ENCODE data around the gene SIDT2.

The SIDT2 gene

DNA sequence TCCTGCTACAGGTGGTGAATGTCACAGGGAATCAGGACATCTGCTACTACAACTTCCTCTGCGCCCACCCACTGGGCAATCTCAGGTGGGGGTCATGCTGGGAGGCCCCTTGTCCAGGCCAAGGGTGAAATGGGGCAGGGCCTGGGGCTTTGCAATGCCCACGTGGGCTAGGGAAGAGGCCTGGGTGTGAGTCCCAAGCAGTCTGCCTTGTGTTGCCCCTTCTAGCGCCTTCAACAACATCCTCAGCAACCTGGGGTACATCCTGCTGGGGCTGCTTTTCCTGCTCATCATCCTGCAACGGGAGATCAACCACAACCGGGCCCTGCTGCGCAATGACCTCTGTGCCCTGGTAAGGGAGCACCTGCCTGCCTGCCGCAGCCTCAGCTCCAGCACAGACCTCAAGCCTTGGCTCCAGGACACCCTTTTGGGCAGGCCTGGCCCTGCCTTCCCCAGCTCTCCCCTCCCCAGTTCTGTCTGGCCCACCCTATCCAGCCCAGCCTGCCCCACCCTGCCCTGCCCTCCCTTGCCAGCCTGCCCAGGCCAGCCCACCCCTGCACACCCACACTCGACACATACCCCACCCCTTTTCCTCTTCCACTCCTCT lies 11.5 kb downstream of the SIDT2 start:
- DNase-seq = no peak

DNA sequence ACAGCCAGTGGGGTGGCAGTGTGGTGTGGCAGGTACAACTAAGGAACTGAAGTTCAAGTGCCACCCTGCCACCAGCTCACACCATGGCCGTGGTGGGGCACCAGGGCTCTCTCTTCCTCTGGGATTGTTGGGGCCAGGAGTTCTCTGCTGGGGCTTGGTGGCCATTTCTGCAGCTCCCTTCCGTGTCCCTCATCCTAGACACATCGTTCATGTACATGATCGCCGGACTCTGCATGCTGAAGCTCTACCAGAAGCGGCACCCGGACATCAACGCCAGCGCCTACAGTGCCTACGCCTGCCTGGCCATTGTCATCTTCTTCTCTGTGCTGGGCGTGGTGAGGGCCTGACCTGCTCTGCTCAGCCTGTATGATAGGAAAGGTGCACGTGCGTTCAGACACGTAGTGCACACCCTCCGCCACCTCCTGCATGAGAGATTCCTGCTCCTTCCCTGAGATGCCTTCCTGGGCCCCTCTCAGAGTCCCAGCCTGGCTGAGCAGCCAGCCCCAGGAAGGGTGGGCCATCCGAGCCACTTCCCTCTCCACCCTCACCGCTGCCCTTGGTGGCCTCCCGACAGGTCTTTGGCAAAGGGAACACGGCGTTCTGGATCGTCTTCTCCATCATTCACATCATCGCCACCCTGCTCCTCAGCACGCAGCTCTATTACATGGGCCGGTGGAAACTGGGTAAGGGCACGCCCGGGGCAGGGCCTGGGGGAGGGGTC lies 13.3 kb downstream of the SIDT2 start:
- DNase-seq = no peak

DNA sequence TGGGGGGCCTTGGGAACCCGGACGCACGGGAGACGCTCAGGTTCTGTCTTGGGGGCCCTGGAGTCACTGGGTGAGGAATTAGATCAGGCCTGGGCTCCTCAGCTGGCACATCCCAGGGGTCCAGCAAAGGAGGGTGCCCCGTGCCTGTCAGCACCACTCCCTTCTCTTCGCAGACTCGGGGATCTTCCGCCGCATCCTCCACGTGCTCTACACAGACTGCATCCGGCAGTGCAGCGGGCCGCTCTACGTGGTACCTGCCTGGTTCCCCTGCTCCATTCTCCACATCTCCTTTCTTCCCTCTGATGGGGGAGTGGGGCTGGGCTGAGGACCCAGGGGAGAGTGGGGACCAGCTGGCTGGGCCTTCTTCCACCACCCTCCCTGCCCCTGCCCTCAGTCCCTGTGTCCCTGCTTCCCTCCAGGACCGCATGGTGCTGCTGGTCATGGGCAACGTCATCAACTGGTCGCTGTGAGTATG lies 13.9 kb downstream of the SIDT2 start:
- no peak for DNase-seq

DNA sequence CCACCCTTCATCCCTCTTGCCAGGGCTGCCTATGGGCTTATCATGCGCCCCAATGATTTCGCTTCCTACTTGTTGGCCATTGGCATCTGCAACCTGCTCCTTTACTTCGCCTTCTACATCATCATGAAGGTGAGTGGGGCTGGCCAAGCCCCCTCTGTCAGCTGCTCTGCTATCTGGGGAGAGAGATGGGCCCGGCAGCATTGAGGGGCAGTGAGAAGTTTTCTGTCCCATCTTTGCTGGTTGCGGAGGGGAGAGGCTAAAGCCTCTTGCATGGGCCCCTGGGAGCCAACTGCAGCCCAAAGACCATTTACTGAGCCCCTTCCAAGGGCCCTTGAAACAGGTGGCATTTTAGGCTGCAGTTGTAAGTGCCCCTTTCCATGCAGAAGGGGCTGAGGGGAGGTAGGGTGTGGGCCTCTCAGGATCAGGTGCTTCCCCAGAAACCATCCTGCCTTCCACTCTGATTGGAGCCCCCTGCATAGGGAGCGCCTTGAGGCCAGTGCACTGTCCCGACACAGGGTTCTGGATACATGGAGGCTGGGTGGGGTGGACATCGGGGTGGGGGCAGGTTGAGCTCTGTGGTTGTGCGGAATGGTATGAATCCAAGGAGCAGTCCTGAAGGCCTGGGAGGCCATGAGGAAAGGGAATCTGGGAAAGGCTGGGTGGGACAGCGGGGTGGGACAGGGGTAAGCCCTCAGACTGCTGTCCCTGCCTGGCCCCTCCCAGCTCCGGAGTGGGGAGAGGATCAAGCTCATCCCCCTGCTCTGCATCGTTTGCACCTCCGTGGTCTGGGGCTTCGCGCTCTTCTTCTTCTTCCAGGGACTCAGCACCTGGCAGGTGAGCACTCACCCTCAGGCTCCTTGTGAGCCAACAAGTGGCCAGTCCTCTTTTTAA lies 14.8 kb downstream of the SIDT2 start:
- no peak for DNase-seq

DNA sequence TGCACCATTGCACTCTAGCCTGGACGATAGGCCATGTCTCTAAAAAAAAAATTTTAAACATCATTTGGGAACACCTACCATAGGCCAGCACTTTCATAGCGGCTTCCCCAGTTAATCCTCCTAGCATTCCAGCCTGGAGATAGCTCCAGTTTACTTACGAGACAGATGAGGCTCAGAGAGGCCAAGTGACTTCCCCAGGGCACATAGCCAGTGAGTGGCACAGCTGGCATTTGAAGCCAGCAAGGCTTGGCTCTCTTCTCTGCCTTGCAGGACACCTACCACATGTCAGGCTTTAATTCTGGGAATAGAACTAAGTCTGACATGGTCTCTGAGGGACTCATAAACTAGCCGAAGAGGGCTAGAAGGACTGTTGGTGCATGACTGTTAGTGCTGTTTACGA lies 15.7 kb downstream of the SIDT2 start:
- DNase-seq = no peak

DNA sequence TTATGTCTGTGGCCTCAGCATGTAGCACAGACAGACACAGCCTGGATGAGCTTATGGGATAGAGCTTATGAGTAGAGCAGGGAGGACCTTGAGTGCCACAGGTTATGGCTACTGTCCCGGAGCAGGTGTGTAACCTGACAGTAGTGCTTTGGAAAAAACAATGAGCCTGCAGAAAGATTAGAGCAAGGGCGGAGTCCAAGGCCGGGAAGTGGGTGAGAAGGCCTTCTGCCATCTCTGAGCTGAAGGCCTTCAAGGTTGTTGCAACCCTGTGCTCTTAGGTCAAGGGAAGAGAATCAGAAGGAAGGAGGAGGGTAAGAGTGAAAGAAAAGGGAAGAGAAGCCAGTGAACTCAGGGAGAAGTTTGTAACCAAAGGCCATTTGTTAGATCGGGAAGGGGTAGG lies 16.7 kb downstream of the SIDT2 start:
- DNase-seq = no peak

DNA sequence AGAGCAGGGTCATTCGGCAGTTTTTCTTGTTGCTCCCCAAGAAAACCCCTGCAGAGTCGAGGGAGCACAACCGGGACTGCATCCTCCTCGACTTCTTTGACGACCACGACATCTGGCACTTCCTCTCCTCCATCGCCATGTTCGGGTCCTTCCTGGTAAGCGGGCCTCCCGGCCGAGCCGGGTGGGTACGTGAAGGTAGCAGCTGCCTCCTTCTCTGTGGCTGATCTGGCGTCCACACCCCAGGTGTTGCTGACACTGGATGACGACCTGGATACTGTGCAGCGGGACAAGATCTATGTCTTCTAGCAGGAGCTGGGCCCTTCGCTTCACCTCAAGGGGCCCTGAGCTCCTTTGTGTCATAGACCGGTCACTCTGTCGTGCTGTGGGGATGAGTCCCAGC lies 17.2 kb downstream of the SIDT2 start:
- DNase-seq = no peak

DNA sequence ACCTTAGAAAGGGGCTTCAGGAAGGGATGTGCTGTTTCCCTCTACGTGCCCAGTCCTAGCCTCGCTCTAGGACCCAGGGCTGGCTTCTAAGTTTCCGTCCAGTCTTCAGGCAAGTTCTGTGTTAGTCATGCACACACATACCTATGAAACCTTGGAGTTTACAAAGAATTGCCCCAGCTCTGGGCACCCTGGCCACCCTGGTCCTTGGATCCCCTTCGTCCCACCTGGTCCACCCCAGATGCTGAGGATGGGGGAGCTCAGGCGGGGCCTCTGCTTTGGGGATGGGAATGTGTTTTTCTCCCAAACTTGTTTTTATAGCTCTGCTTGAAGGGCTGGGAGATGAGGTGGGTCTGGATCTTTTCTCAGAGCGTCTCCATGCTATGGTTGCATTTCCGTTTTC lies 18.5 kb downstream of the SIDT2 start:
- DNase-seq = no peak

DNA sequence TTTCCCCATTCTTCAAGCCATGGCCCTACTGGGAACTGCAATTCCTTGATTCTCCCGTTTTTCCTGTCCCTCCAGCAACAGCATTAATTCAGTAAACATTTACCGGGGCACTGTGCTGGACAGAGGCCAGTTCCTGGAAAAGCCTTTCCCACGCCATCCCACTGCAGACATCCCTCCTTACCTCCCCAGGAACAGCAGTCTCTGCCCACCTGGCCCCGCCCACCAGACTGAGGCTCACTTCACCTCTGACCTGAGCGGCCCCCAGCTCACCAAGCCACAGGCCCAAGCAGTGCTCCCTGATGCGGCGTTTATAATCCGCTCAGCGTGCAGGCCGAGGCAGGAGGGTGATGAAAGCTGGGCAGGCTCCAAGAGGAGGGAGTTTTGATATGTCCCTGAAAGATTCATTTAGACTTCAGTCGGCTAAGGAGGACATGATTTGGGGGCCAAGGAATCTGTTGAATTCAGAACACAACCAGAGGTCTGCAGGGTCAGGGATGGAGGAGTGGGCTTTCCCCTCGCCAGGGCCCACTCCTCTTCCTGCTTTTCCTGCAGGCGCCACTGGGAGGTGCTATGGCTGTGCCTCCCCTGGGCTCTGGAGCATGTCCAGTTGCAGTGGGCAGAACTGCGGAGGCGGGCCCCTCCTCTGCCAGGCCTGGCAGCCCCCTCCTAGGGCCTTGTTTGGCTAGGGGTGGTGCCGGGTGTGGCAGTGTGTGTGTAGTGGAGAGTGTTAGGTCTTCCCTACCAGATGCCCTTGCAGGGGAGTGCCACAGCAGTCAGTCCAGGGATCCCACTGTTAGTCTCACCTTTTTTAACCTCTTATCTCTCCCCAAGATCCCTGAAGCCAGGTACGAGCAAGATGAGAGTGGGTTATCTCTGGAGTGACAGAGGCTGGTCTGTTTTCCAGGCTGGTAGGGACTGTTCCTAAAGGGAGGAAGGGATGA lies 19.2 kb downstream of the SIDT2 start:
- DNase-seq = no peak

DNA sequence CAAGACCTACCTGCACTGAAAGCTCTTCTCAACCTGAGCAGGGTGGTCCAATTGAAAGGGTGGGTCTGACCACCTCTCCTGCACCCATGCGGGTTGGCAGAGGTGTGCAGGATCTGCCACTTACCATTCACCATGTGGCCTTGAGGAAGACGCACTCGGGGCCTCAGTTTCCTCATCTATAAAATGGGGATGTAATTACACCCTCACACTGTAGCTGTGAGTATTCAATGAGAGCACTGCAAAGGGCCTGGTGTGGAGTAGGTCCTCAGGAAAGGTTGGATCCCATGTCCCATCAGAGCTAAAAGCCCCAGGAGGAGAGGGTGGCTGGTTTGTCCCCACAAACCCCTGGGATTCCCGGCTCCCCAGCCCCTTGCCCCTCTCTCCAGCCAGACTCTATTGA lies 20.1 kb downstream of the SIDT2 start:
- no peak for DNase-seq

DNA sequence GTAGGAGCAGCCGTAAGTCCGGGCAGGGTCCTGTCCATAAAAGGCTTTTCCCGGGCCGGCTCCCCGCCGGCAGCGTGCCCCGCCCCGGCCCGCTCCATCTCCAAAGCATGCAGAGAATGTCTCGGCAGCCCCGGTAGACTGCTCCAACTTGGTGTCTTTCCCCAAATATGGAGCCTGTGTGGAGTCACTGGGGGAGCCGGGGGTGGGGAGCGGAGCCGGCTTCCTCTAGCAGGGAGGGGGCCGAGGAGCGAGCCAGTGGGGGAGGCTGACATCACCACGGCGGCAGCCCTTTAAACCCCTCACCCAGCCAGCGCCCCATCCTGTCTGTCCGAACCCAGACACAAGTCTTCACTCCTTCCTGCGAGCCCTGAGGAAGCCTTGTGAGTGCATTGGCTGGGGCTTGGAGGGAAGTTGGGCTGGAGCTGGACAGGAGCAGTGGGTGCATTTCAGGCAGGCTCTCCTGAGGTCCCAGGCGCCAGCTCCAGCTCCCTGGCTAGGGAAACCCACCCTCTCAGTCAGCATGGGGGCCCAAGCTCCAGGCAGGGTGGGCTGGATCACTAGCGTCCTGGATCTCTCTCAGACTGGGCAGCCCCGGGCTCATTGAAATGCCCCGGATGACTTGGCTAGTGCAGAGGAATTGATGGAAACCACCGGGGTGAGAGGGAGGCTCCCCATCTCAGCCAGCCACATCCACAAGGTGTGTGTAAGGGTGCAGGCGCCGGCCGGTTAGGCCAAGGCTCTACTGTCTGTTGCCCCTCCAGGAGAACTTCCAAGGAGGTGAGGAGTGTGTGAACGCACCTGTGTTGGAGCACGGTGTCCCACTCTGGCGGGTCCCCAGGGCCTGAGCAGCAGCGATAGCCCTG lies 20.7 kb downstream of the SIDT2 start, which contains the start of gene TAGLN:
Gene TAGLN (plus strand): TSS at position 318 of the 863 bp plus-strand sequence. CDS start 3,644 bp downstream, outside the sequence.
- DNase-seq = no peak

DNA sequence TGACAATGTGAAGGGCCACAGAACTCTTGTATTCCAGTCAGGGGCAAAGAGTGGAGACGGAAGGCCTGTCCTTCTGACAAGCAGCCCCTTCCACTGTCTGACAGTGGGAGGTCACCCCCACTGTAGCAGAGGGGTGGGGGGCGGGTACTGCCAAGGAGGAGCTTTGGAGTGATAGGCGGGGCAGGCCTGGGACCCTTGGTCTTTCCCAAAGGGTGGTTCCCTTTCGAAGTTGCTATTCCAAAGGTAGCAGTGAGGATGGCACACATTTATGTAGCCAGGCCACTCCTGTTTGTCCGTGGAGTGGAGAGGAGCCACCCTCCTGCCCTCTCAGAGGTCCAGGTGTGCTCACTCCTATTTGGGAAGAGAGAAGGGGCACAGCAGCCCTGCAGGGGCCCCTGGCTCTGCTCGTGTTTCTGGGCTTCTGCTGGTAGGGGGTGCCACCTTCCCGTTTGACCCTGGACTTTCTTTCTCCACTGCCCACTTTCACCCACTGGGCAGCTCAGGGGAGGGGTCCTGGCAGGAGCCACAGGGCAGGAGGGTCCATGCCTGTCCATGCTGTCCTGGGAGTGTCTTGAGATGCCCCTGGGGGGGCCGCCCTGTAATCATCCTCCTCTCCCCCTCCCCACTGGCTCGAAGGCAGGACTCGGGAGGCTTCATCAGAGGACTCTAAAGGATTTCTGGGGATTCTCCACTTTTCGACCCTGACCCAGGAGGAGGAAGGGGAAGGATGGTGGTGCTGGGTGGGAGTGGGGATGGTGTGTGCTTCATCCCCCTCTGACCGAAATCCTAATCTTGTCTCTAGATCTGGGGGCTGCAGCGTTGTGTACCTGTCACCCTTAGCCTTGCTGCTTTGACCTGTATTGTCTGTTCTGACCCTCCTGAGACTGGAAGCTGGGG lies 21.6 kb downstream of the SIDT2 start:
- DNase-seq = no peak

DNA sequence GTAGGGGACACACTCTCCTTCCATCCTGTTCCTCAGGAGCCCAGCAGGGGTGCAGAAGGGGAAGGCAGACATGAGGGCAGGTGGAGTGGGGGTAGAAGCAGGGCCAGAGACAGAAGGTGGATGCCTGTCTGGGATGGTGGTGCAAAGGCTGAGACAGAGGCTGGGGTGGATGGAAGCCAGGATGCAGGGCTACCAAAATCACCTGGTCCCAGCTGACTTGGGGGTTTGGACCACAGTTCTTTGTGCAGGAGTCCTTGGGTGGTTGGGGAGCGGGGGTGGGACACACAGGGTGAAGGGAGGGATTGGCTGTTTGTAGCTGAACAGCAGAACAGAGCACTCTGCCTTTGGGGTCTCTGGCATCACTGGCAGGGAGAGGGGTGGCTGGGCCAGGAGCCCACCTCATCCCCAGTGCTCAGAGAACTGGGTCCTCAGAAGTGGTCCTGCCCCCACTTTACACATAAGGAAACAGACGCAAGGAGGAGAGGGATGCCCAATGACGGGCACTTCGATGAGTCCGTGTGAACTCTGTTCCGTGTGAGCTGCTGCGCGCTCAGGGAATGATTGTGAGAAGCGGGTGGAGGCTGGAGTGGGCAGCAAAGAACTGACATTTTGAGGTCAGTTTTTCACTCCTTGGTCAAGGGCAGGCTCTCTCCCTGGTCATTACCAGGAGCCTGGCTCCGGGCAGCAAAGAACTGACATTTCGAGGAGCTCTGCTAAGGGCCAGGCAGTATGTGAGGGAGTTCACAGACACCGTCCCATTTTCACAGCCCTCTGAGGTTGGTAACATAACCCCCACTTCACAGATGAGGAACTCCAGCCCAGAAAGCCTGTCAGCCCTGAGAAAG lies 22.5 kb downstream of the SIDT2 start:
- no peak for DNase-seq

DNA sequence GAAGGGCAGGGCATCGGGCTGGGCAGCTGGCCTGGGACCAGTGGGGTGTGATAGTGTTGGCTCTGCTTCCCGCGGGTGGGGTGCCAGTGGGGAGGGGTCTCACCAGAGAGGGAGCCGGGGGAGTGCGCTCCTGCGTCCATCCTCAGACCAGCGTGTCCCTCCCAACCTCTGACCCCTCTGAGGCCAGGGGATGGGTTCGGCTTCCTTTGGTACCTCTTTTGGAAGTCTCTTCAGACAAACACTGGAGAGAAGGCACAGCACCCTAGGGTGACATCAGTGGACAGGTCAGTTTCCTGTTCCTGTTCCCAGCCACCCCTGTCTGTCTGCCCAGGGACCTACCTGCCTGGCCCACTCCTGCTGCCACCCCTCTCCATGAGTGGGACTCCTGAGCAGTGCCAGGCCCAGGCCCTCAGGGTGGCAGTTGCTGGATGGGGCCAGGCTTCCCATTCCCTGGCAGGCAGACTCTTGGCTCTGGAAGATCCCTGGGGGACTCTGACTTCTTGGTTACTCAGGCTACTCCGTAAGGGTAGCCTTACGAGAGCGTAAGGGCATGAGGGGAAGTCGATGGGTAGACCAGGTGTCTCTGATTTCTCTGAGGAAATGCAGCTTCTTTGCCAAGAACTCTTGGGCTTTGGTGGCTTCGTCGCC lies 23.2 kb downstream of the SIDT2 start:
- no peak for DNase-seq

DNA sequence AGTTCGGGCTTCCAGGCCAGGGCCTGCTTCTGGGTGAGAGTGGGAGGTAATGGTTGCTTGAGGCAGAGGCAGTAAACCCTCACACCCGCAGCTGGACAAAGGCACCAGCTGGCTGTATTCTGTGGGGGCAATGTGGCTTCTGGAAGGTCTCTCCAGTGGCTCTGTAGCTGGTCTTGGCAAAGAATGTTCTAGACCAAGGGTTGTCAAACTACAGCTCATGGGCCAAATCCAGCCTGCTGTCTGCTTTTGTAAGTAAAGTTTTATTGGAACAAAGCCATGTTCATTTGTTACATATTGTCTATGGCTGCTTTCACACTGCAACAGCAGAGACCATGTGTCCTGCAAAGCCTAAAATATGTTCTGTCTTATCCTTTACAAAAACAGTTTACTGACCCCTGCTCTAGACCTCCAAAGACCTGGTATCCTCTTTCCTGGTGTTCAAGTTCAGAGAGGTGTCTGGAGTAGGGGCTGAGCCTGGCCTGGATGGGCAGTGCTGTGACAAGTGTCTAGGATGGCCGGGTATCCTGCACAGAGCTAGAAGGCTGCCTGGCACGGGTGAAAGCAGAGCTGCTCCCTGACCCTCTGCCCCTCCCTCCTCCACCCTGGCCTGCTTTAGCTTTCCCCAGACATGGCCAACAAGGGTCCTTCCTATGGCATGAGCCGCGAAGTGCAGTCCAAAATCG lies 24.0 kb downstream of the SIDT2 start:
- DNase-seq = no peak

DNA sequence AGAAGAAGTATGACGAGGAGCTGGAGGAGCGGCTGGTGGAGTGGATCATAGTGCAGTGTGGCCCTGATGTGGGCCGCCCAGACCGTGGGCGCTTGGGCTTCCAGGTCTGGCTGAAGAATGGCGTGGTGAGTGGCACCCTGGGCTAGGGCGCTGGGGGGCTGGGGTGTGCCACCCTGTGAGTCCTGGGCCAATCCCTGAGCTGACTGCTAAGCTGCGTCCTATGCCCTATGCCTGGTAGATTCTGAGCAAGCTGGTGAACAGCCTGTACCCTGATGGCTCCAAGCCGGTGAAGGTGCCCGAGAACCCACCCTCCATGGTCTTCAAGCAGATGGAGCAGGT lies 24.5 kb downstream of the SIDT2 start:
- DNase-seq = no peak

DNA sequence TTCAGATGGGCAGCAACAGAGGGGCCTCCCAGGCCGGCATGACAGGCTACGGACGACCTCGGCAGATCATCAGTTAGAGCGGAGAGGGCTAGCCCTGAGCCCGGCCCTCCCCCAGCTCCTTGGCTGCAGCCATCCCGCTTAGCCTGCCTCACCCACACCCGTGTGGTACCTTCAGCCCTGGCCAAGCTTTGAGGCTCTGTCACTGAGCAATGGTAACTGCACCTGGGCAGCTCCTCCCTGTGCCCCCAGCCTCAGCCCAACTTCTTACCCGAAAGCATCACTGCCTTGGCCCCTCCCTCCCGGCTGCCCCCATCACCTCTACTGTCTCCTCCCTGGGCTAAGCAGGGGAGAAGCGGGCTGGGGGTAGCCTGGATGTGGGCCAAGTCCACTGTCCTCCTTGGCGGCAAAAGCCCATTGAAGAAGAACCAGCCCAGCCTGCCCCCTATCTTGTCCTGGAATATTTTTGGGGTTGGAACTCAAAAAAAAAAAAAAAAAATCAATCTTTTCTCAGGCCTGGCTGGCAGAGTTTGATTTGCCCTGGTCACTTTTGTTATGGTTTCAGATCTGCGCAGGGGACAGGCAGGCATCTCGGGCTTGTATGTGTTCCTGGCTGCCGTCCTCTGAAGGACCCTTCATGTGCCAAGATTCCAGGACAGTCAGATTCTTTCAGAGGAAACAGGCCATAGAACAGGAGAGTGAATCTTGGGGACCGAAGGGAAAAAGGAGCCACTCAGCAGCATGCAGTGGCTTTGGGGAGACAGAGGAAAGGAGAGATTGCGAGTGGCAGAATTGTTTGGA lies 25.9 kb downstream of the SIDT2 start:
- DNase-seq = no peak
